HG03457 (cell line): Measurements from ENCODE around the gene LZTS3.
A peak's percentile ranks its signal among the peaks of the same experiment; 100 is the strongest.
"Not testable (repeated sequence)": the region's sequence is repeated elsewhere in the genome, so short reads cannot be mapped to it uniquely, and the experiment has no call there.

Experiments used
- ATAC-seq: cut with Tn5 transposase; IDR thresholded peaks from one replicate; pipeline ENCODE4 v1.9.1; 2021; ENCODE audit warnings: moderate number of reproducible peaks; ENCODE audit not compliant: unreplicated experiment

The LZTS3 gene

DNA sequence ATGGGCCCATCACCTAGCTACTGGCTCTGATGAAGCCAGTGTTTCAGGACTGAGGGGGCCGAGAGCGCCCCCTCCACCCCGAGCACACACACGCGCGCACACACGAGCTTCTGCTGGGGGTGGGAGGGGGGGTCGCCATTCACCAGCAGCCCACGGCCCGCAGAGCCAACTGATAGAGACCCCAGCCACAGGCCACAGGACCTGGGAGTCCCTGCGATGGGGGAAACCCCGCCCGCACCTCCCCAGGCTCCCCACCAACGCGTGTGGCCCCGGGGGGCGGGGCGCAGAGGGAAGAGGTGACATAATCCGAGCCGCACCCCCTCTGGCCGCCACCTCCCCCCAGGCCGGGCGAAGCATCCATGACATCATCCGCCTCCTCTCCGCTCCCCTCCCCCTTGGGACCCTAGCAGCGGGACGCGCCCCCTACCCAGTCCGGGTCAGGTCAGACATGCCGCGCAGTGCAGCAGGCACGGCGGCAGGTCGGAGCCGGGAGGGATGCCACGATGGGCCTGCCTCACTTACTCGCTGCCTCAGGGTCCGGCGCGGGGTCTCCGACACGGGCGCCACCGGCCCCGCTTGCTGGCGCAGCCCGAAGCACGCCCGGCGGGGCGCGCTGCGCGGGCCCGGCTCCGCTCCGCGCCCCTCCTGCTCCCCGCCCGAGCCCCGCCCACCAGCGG, at the start of gene LZTS3:
Gene LZTS3, minus strand, starts transcription at position 617 of the 677 bp plus-strand sequence. CDS start 6,386 bp downstream, outside the sequence.
- peak; percentile 66 for ATAC-seq

GRCh38 chr20:3221398-3222226, 48.3 kb upstream of the LZTS3 start:
- no peak for ATAC-seq

- no peak for ATAC-seq
These were observed 45.1 kb upstream of the LZTS3 start for GRCh38 chr20:3218307-3218988.

- not testable (repeated sequence) for ATAC-seq
These were observed 42.1 kb upstream of the LZTS3 start for GRCh38 chr20:3215359-3215917.

- ATAC-seq, result no peak
These were observed 39.9 kb upstream of the LZTS3 start for GRCh38 chr20:3213226-3213625.

DNA sequence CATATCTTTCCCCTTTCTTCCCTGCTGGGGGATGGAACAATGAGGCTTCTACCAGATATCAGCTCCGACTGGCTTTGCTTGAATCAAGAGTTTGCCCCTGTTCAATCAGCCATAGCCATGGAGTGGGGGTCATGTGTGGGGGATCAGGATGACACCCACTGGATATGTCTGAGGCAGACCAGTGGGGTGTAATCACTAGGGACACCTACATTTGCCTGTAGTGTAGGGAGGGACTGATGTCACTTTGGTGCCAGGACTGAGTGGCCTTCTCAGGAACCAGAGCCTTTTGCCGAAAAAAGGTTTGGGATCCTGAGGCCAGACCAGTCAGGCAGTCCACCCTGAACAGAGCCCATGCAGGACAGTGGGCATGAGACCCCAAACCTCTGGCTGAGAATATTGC, 37.0 kb upstream of the LZTS3 start:
- no peak for ATAC-seq

DNA sequence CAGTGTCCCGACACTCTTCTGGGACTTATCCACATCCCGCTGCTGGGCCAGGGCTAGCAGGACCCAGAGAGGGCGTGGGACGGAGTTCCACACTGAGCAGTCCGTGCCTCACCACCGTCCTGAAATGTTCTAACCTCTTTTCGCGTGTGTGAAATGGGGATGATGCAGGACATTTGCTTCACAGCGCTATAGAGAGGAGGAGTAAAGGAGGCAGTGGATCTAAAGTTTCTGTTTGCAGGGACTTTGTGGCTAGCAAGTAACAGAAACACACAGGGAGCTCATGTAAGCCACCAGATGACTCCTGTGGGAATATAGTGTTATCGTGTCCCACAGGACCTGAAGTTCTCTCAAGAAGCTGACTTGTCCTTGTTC, 36.6 kb upstream of the LZTS3 start:
- no peak for ATAC-seq

GRCh38 chr20:3209257-3209945, 36.1 kb upstream of the LZTS3 start, which contains the start of gene ITPA:
TSS of gene ITPA (plus strand) at chr20:3209498. CDS start at chr20:3209552, 54 bp downstream.
- ATAC-seq, result no peak

DNA sequence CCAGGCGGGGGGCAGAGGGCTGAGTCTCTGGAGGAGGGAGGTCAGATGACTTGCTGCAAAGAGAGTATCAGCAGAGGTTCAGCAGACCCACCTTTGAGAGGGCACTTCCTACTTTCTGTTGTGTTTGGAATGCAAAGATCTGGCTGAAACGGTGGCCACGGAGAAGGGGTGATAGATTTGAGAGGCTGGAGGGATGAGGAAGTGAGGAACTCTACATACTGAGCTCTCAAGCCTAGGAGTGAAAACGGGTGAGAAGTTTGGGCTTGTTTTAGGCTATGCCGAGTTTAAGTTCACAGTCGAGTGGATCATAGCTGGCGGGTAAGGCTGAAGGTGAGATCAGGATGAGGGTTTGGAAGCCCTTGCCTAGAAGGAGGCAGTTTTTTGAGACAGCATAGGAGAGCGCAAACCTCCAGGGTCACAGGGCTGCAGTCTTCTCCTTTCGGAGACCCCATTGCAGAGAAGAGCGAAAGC, 35.5 kb upstream of the LZTS3 start:
- ATAC-seq, result no peak

GRCh38 chr20:3204124-3204794, 30.9 kb upstream of the LZTS3 start, which contains the start of gene DDRGK1:
TSS of gene DDRGK1 (minus strand) at chr20:3204682. CDS start at chr20:3204627, 55 bp downstream.
- ATAC-seq, result peak; percentile 73

- ATAC-seq, result no peak
These were observed 30.2 kb upstream of the LZTS3 start for GRCh38 chr20:3203315-3204123.

GRCh38 chr20:3202965-3203314, 29.6 kb upstream of the LZTS3 start:
- ATAC-seq, result no peak

DNA sequence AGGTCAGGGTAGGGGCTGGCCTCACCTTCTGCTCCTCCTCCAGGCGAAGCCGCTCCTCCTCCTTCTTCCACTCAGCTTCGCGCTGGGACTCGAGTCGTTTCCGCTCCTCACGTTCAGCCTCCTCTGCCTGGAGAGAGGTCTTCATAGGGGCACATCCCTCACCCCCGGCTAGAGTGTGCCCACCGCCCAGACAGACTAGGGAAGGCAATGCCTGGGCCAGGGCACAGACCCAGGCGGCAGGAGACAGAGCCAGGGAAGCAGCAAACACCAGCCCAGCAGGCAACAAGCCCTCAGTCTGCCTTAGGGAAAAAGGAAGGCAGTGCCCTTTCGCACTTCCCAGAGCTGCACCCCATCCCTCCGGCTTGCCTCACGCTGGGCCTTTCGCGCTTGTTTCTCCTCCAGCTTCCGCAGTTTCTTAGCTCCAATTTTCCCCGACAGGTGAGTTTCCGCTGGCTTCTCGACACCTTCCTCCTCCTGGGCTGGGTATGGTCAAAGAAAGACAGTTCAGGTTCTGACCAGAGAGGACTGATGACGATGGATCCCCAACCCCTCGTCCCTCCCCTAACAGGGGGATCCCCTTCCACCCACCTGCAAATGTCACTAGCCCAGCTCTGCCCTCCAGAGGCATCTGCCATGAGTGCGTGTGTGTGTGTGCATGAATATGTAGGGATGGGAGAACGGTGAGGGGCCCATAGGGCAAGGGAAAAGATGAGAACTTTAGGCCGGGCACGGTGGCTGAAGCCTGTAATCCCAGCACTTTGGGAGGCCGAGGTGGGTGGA, 26.8 kb upstream of the LZTS3 start:
- ATAC-seq, result no peak

DNA sequence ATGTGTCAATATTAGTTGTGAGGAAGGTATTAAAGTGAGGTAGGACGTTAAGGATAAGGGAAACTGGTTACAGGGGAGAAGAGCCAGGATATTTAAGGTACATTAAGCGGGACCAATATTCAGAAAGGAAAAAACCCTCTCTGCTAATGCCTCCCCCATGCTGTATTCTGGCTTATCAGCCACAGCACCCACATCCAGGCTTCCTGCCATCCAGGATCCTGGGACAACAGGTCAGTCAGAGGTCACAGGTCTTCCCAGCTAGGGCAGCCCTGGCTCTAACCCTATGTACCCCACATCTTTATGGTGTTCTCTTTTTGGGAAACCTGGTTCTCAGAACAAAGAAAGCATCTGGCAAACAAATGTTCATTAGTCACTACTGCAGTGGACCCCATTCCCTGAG, 25.9 kb upstream of the LZTS3 start:
- no peak for ATAC-seq

GRCh38 chr20:3195590-3196237, 22.4 kb upstream of the LZTS3 start:
- no peak for ATAC-seq

GRCh38 chr20:3194617-3195280, 21.4 kb upstream of the LZTS3 start:
- no peak for ATAC-seq
